Neuron (in vitro differentiated cells): Measurements from ENCODE around the gene SELENOM.
A peak's percentile ranks its signal among the peaks of the same experiment; 100 is the strongest.

ENCODE experiments used
- H2AFZ ChIP-seq: one replicate; pipeline ENCODE4 v1.6.1; 2013; ENCODE audit warnings: low read depth, mild to moderate bottlenecking, inconsistent platforms, low read length, moderate library complexity
- H3K27me3 ChIP-seq: one replicate; pipeline ENCODE4 v1.6.1; 2013; ENCODE audit warnings: low read length; ENCODE audit not compliant: insufficient read depth
- H3K36me3 ChIP-seq: one replicate; pipeline ENCODE4 v1.6.1; 2013; ENCODE audit warnings: low read length; ENCODE audit not compliant: insufficient read depth
- H3K4me1 ChIP-seq: one replicate; pipeline ENCODE4 v1.6.1; 2013; ENCODE audit warnings: low read length; ENCODE audit not compliant: insufficient read depth
- H3K4me3 ChIP-seq: 2 replicates; pipeline ENCODE4 v1.5.1; 2013; ENCODE audit warnings: mild to moderate bottlenecking, low read length, moderate library complexity
- H3K9me3 ChIP-seq: one replicate; pipeline ENCODE4 v1.6.1; 2013; ENCODE audit warnings: low read length

The SELENOM gene

DNA sequence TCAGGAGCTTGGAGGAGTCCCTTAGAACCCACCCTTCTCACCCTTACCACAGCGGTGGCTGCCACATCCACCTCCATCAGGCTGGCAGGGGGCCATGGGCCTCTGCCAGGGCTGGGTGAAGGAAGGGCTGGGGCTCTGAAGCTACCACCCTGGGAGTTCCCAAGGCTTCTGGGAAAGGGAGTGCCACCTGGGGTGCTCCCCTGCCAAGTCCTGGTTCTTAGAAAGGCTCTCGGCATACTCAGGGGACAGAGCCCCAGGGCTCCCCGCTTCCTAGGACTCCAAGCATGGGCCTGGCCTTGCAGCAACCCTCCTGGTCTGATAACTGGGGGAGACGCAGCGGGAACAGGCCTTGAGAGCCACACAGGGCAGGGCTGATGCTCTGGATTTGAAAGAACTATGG lies 33.4 kb upstream of the SELENOM start:
- H3K36me3 ChIP-seq, result no peaks in the 10 kb centered on the region
- no peak overlapping the region for H3K4me3 ChIP-seq
- H3K4me1 ChIP-seq, result peaks cover 10% of the 10 kb centered on the region
- H3K9me3 ChIP-seq, result no peaks in the 10 kb centered on the region
- no peaks in the 10 kb centered on the region for H3K27me3 ChIP-seq
- H2AFZ ChIP-seq, result peak overlapping the region; percentile 8

GRCh38 chr22:31139866-31140716 lies 32.7 kb upstream of the SELENOM start, which contains the start of gene PLA2G3:
Gene PLA2G3, minus strand, starts transcription at chr22:31140508. Its CDS starts 154 bp downstream, at chr22:31140354.
- Histone ChIP-seq H3K9me3 (no peaks in the 10 kb centered on the region), H2AFZ (peak within 1 kb of the TSS; percentile 8), H3K36me3 (no peaks in the 10 kb centered on the region), H3K4me1 (peaks cover 10% of the 10 kb centered on the region), H3K27me3 (no peaks in the 10 kb centered on the region), H3K4me3 (peak within 1 kb of the TSS; percentile 31)

DNA sequence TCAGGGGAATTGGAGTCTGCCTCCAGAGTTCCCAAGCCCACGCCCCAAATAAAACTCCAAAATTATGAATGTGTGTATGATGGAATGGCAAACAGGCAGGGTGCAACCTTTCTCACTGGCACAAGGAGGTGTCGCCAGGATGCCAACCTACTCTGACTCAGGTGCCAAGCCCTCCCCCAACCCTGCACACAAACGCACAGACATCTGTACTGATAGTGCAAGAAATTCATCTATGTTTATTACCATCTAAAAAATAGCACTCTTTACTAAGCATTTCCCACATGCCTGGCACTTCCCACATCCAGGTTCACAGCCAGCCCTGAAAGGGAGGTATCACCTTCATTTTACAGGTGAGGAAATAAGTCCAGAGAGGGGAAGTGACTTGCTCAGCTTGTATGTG lies 31.7 kb upstream of the SELENOM start:
- Histone ChIP-seq H3K27me3 (no peaks in the 10 kb centered on the region), H3K9me3 (no peaks in the 10 kb centered on the region), H3K36me3 (no peaks in the 10 kb centered on the region), H3K4me3 (no peak overlapping the region), H2AFZ (no peak overlapping the region), H3K4me1 (peaks cover 10% of the 10 kb centered on the region)

- Histone ChIP-seq H3K36me3 (no peaks in the 10 kb centered on the region), H3K9me3 (no peaks in the 10 kb centered on the region), H3K27me3 (no peaks in the 10 kb centered on the region), H3K4me3 (no peak overlapping the region), H2AFZ (no peak overlapping the region), H3K4me1 (peaks cover 10% of the 10 kb centered on the region)
Observed at GRCh38 chr22:31138126-31138525, 30.8 kb upstream of the SELENOM start.

DNA sequence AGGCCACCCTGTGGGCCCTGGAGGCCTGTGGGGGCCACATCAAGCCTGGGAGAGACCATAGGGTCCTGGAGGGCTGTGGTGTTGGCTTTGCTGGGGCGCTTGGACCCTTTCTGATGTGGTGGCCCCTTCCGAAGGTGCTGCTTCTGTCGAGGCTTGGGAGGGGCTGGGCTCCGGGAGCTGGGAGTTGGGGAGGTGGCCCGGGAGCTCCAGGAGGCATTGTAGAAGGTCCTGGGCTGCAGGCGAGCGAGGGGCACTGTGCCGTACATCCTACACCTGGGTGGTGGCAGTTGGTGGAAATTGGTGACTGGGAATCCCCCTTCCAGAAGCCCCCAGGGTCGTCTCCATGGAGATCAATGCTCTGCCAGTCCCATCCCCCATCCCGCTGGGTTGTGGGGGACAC lies 30.4 kb upstream of the SELENOM start:
- Histone ChIP-seq H3K36me3 (no peaks in the 10 kb centered on the region), H3K4me3 (no peak overlapping the region), H3K4me1 (peaks cover 10% of the 10 kb centered on the region), H3K27me3 (no peaks in the 10 kb centered on the region), H2AFZ (no peak overlapping the region), H3K9me3 (no peaks in the 10 kb centered on the region)

DNA sequence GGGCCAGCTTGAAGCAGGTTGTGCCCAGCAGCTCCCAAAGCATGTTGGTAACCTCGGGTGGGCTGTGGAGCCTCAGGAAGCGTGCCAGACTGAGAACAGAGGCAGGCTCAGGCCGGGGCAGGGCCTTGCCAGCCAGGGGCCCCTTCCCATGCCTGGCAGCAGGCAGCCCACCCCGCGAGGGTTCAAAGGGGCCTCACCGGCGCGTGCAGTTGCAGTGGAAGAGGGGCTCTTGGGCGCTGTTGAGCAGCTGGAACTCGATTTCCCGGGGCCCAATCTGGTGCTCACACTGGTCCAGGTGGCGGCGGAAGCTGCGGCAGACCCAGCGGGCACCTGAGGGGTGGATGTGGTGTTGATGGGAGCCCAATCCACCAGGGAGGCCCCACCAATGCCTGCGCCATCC lies 29.3 kb upstream of the SELENOM start:
- Histone ChIP-seq H3K4me1 (peaks cover 10% of the 10 kb centered on the region), H2AFZ (no peak overlapping the region), H3K27me3 (no peaks in the 10 kb centered on the region), H3K4me3 (no peak overlapping the region), H3K9me3 (no peaks in the 10 kb centered on the region), H3K36me3 (no peaks in the 10 kb centered on the region)

- Histone ChIP-seq H3K4me3 (no peak overlapping the region), H3K4me1 (peaks cover 10% of the 10 kb centered on the region), H3K9me3 (no peaks in the 10 kb centered on the region), H3K36me3 (no peaks in the 10 kb centered on the region), H2AFZ (no peak overlapping the region), H3K27me3 (no peaks in the 10 kb centered on the region)
Observed at GRCh38 chr22:31136155-31136554, 28.8 kb upstream of the SELENOM start.

DNA sequence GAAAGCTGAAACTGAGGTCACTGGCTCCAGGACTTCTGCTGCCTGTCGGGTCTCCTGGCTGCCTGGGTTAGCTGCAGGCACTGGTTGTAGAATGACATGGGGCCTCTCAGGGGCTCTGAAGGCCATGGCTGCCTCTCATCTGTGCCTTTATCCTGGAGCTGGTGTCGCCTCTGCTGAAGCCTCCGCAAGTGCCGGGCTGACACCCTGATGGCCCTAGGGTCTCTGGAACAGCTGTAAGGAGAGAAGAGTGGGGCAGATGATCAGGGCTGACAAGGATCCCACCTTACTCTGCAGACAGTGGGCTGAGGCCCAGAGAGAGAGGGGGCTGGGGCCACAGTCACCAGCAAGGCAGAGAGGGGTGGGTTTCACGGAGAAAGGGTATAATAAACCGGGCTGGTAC lies 28.3 kb upstream of the SELENOM start:
- Histone ChIP-seq H3K9me3 (no peaks in the 10 kb centered on the region), H2AFZ (no peak overlapping the region), H3K4me3 (no peak overlapping the region), H3K4me1 (peaks cover 10% of the 10 kb centered on the region), H3K36me3 (no peaks in the 10 kb centered on the region), H3K27me3 (no peaks in the 10 kb centered on the region)

GRCh38 chr22:31134688-31135087 lies 27.3 kb upstream of the SELENOM start:
- H3K36me3 ChIP-seq, result no peaks in the 10 kb centered on the region
- no peaks in the 10 kb centered on the region for H3K27me3 ChIP-seq
- peaks cover under 1% of the 10 kb centered on the region for H3K4me1 ChIP-seq
- no peak overlapping the region for H2AFZ ChIP-seq
- H3K9me3 ChIP-seq, result no peaks in the 10 kb centered on the region
- H3K4me3 ChIP-seq, result no peak overlapping the region

DNA sequence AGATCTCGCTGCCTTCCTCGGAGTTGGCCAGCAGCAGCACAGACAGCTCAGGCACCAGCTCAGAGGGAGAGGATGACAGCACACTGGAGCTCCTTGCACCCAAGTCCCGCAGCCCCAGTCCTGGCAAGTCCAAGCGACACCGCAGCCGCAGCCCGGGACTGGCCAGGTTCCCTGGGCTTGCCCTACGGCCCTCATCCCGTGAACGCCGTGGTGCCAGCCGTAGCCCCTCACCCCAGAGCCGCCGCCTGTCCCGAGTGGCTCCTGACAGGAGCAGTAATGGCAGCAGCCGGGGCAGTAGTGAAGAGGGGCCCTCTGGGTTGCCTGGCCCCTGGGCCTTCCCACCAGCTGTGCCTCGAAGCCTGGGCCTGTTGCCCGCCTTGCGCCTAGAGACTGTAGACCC lies 26.5 kb upstream of the SELENOM start:
- no peaks in the 10 kb centered on the region for H3K9me3 ChIP-seq
- H3K36me3 ChIP-seq, result no peaks in the 10 kb centered on the region
- H2AFZ ChIP-seq, result no peak overlapping the region
- H3K27me3 ChIP-seq, result no peaks in the 10 kb centered on the region
- no peak overlapping the region for H3K4me3 ChIP-seq
- H3K4me1 ChIP-seq, result no peaks in the 10 kb centered on the region

DNA sequence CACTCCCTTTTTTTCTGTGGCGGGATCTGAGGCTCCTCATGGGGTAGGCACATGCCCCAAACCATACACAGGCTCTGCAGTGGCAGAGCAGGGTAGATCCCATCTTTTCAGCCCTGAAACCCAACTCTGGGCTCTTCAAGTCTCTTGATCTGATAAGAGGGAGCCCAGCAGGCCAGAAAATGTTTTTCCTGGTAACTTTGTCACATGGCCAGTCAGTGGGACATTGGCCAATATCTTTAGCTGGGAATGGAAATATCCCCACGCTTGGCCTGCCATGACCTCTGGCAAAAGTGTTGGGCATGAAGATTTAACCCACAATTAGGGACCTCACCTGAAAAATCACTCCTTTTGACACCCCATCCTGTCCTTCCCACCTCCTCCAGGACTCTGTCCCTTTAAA lies 23.5 kb upstream of the SELENOM start:
- Histone ChIP-seq H3K36me3 (no peaks in the 10 kb centered on the region), H2AFZ (no peak overlapping the region), H3K4me1 (no peaks in the 10 kb centered on the region), H3K27me3 (no peaks in the 10 kb centered on the region), H3K9me3 (no peaks in the 10 kb centered on the region), H3K4me3 (no peak overlapping the region)

GRCh38 chr22:31128156-31128555 lies 20.8 kb upstream of the SELENOM start:
- Histone ChIP-seq H3K4me3 (no peak overlapping the region), H2AFZ (no peak overlapping the region), H3K4me1 (no peaks in the 10 kb centered on the region), H3K9me3 (no peaks in the 10 kb centered on the region), H3K27me3 (no peaks in the 10 kb centered on the region), H3K36me3 (no peaks in the 10 kb centered on the region)

DNA sequence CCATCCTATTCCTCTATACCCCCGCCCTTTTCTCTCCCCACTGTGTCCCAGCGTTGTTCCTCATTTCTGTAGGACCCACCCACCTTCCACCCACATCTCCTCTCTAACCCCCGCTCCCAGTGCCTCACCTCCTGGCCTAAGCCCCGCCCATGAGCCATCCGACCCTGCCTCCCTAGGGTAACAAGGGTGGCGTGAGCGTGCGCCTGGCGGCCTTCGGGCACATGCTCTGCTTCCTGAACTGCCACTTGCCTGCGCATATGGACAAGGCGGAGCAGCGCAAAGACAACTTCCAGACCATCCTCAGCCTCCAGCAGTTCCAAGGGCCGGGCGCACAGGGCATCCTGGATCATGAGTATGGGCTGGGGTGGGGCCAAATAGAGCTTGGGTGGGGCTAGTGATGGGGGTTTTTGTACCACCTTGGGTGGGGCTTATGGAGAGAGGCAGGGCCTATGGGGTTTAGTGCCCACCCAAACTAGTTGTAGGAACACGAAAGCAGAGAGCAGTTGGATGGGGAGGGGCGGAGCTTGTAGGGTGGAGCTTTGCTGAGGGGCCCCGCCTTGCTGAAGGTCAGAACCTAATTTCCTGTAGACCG lies 19.9 kb upstream of the SELENOM start:
- Histone ChIP-seq H3K4me3 (no peak overlapping the region), H2AFZ (no peak overlapping the region), H3K36me3 (no peaks in the 10 kb centered on the region), H3K4me1 (peaks cover 3% of the 10 kb centered on the region), H3K27me3 (no peaks in the 10 kb centered on the region), H3K9me3 (no peaks in the 10 kb centered on the region)

DNA sequence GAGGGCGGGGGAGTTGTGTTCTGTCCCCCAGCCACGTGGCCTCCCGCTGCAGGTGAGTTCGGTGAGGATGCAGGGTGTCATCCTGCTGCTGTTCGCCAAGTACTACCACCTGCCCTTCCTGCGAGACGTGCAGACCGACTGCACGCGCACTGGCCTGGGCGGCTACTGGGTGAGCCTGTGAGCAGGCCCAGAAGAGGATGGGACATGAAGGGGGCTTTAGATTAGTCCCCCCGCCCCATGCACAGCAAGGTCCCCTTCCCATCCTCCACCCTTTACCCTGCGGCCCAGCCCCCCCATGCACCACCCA lies 19.5 kb upstream of the SELENOM start:
- Histone ChIP-seq H3K4me1 (peaks cover 3% of the 10 kb centered on the region), H2AFZ (no peak overlapping the region), H3K27me3 (no peaks in the 10 kb centered on the region), H3K9me3 (no peaks in the 10 kb centered on the region), H3K4me3 (no peak overlapping the region), H3K36me3 (no peaks in the 10 kb centered on the region)
